HEK293T (cell line): ENCODE measurements around the gene CT45A6.
"Not testable (repeated sequence)": the region's sequence is repeated elsewhere in the genome, so short reads cannot be mapped to it uniquely, and the experiment has no call there.

Experiments
- BHLHE40 ChIP-seq: fragments of 450-650 bp; IDR thresholded peaks from 2 replicates; pipeline ENCODE4 v1.6.1; 2016; ENCODE audit warnings: mild to moderate bottlenecking, moderate library complexity, borderline replicate concordance
- FOXA1 ChIP-seq: fragments of 450-650 bp; IDR thresholded peaks from 2 replicates; pipeline ENCODE4 v1.6.1; 2016; ENCODE audit warnings: mild to moderate bottlenecking
- FOXK2 ChIP-seq: fragments of 450-650 bp; IDR thresholded peaks from 2 replicates; pipeline ENCODE4 v1.6.1; 2016; ENCODE audit warnings: mild to moderate bottlenecking
- FOXM1 ChIP-seq: fragments of 450-650 bp; IDR thresholded peaks from 2 replicates; pipeline ENCODE4 v1.6.1; 2017; ENCODE audit warnings: mild to moderate bottlenecking, borderline replicate concordance
- HDGF ChIP-seq: fragments of 450-650 bp; IDR thresholded peaks from 2 replicates; pipeline ENCODE4 v1.6.1; 2017; ENCODE audit warnings: antibody characterized with exemption, borderline replicate concordance
- L3MBTL2 ChIP-seq: fragments of 450-650 bp; conservative IDR thresholded peaks from 2 replicates; pipeline ENCODE4 v1.6.1; 2016; ENCODE audit warnings: mild to moderate bottlenecking
- NFRKB ChIP-seq: fragments of 450-650 bp; IDR thresholded peaks from 2 replicates; pipeline ENCODE4 v1.6.1; 2016; ENCODE audit warnings: mild to moderate bottlenecking, moderate library complexity
- SP1 ChIP-seq: fragments of 450-650 bp; IDR thresholded peaks from 2 replicates; pipeline ENCODE4 v1.6.1; 2017
- TARDBP ChIP-seq: fragments of 450-650 bp; IDR thresholded peaks from 2 replicates; pipeline ENCODE4 v1.6.1; 2016

DNA sequence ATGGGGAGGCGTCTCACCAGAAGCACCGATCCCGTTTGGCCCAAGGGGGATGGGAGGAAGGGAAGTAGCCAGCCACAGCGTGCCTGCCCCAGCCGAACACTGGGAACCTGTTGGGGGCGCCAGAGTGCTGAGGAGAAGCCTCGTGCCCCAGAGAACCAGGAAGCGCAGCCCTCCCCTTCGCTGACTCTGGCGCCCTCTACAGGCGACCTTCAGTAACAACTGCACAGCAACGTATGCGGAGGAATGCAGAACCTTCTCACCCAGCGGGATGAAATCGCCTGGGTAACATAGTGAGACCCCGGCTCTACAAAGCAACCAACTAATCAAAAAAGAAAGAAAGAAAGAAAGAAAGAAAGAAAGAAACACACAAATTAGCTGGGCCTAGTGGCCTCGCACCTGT, 34.5 kb downstream of the CT45A6 start, which contains the start of gene CT45A3:
- not testable (repeated sequence) for TF ChIP-seq FOXM1, TARDBP, BHLHE40, FOXA1, FOXK2, HDGF, L3MBTL2, SP1, NFRKB
